Body of pancreas (tissue), 4 donors: ENCODE results near the gene AMBN.

Experiments used
- CTCF ChIP-seq, 7 experiments: fragments of 450-650 bp in 4 of 7; fragments of 200-600 bp in 3 of 7; sonication (generic) in 3 of 7; IDR thresholded peaks; one replicate each; pipeline ENCODE4 v1.5.1; 2016 to 2019; ENCODE audit warnings: antibody characterized with exemption in 7 of 7
- POLR2A ChIP-seq, 3 donors: fragments of 450-650 bp; IDR thresholded peaks; one replicate each; pipeline ENCODE4 v1.6.1; 2016; ENCODE audit warnings: antibody characterized with exemption in 3 of 3, mild to moderate bottlenecking in 2 of 3

DNA sequence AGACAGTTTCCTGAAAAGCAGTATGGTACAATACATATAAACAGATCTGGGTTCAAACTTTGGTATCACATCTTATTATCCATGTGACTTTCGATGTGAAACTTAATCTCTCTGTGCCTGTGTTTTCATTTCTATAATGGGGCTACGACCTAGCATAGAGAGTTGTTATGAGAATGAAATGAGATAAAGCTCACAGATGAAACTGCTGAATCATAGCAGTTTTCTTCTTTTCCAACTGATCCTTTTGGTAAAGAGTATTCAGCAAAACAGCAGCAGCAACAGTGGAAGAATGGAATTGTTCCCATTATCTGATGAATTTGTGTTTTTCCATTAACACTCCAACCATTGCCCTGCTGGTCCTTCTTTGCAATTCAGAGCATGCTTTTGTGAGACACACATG, 16.3 kb downstream of the AMBN start:
- TF ChIP-seq CTCF (IDR thresholded peaks at IDR 0.05) (no peak), POLR2A (IDR thresholded peaks at IDR 0.05) (no peak)
